RCC 7860 (cell line): ENCODE data around the gene NFKBIE.

Source experiments
- DNase-seq: peaks from one replicate; pipeline ENCODE4 v3.0.0-alpha.2; 2015; ENCODE audit warnings: low spot score
- FAIRE-seq: peaks from 2 replicates; lab custom pipeline; 2012; peaks lifted over from hg19 to GRCh38; lab: Jason Lieb, UNC

Gene NFKBIE

DNA sequence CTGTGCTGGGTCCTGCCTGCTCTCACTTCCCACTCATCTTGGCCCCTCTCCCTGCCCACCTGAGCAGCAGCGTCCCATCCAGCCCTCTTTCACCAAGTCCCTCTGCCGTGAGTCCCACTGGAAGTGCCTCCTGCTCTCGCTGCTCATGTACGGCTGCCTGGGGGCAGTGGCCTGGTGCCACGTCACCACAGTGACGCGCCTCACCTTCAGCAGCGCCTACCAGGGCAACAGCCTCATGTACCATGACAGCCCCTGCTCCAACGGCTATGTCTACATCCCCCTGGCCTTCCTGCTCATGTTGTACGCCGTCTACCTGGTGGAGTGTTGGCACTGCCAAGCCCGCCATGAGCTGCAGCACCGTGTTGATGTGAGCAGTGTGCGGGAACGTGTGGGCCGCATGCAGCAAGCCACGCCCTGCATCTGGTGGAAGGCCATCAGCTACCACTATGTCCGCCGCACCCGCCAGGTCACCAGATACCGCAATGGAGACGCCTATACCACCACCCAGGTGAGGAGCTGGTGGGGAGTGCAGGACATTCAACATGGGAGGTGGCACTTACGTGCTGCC, 7.7 kb upstream of the NFKBIE start:
- no peak for FAIRE-seq

GRCh38 chr6:44272529-44272928, 7.2 kb upstream of the NFKBIE start:
- FAIRE-seq: no peak
- DNase-seq: no peak

More for the DNA sequence above, 7.7 kb upstream of the NFKBIE start:
- DNase-seq: no peak

- FAIRE-seq (no peak), DNase-seq (no peak)
These were observed 6.6 kb upstream of the NFKBIE start for GRCh38 chr6:44271914-44272313.

DNA sequence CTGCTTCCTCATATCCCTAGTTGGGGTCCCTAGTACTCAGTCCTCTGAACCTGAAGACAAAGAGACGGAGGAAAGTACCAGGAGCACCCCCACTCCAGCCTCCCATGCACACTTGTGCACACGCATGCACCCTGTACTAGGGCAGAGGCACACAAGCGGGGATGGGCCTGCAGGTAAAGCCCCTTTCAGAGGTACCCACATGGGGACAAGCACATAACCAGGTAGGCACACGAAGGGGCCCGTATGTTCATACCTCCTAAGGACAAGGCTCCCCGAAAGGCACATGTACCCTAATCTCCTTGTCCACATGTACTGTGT, 6.0 kb upstream of the NFKBIE start:
- no peak for FAIRE-seq
- no peak for DNase-seq

DNA sequence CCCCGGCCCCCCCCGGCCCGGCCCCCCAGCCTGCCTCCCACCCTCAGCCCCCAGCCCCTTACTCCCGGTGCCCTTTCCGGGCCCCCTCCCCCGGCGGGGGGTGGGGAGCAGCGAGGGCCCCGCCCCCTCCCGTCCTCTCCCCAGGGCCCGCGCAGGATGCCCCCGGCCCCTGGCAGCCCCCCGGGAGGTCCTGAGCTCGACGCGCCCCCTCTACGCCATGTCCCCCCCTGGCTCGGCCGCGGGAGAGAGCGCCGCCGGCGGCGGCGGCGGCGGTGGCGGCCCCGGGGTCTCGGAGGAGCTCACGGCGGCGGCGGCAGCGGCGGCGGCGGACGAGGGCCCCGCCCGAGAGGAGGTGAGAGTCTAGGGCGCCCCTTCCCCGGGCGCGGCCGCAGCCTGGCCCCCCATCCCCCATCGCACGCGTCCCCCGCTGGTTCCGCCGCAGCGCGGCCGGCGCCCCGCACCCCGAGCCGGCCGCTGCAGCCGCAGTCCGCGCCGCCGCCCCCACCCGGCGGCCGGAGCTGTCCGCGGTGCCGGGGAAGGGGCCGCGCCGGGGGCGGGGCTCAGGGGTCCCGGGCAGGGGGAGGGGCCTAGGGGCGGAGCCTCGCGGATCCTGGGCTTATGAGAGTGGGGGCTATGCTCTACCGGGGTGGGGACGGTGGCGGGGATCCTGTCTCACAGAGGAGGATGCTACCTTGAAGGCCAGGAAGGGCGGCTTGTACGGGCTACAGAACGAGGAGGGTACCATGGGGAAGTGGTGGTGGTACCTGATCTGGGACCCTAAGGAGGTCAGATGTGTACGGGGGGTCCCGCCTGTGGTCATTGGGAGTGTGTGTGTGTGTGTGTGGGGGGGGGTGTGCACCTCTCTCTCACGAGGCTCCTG, 5.4 kb upstream of the NFKBIE start:
- FAIRE-seq (no peak), DNase-seq (no peak)

GRCh38 chr6:44269921-44270525, 4.7 kb upstream of the NFKBIE start, which contains the start of gene TMEM151B:
Gene TMEM151B, plus strand, starts transcription at chr6:44270450. Its CDS starts 293 bp downstream, at chr6:44270743.
- no peak for FAIRE-seq
- no peak for DNase-seq

DNA sequence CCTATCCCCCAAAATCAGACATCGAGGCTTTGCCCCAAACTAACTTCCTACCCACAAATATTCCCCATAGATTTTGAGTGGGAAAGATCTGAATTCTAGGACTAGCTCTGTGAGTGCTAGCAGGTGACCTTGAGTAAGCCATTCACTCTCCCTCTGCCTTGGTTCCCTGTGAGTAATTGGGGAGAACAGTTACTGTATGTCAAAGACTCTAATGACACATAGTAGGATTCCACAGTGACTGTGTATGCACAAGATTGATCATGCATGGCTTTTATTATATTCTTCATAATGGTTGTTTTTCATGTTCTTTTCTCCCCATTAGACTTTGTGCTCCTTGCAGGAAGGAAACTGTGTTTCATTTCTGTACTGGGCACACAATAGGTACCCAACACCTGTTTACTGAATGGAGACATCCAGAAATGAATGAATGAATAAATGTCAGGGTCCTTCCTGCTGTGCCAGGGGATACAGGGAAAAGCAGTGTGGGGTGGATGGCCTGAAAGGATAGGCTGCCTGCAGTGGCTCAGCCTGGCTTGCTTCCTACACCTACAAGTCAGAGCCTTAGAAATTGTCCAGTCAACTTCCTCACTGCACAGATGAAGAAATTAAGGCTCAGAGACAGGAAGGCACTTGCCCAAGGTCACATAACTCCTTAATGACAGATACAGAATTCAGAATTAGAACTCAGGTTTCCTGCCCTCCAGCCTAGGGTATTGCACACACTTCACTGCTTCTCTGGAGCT, 4.0 kb upstream of the NFKBIE start:
- FAIRE-seq (no peak), DNase-seq (no peak)

GRCh38 chr6:44268095-44268628, 2.8 kb upstream of the NFKBIE start:
- DNase-seq (no peak), FAIRE-seq (no peak)

GRCh38 chr6:44267252-44267651, 1.9 kb upstream of the NFKBIE start:
- DNase-seq: no peak
- no peak for FAIRE-seq

GRCh38 chr6:44266347-44266746, 996 bp upstream of the NFKBIE start:
- no peak for FAIRE-seq
- no peak for DNase-seq

GRCh38 chr6:44265722-44266233, 427 bp upstream of the NFKBIE start:
- no peak for DNase-seq
- FAIRE-seq: peak; percentile 38

GRCh38 chr6:44264154-44265006, 971 bp downstream of the NFKBIE start:
- FAIRE-seq (no peak), DNase-seq (no peak)

GRCh38 chr6:44263354-44264100, 1.8 kb downstream of the NFKBIE start:
- peak; percentile 63 for DNase-seq
- FAIRE-seq: no peak

DNA sequence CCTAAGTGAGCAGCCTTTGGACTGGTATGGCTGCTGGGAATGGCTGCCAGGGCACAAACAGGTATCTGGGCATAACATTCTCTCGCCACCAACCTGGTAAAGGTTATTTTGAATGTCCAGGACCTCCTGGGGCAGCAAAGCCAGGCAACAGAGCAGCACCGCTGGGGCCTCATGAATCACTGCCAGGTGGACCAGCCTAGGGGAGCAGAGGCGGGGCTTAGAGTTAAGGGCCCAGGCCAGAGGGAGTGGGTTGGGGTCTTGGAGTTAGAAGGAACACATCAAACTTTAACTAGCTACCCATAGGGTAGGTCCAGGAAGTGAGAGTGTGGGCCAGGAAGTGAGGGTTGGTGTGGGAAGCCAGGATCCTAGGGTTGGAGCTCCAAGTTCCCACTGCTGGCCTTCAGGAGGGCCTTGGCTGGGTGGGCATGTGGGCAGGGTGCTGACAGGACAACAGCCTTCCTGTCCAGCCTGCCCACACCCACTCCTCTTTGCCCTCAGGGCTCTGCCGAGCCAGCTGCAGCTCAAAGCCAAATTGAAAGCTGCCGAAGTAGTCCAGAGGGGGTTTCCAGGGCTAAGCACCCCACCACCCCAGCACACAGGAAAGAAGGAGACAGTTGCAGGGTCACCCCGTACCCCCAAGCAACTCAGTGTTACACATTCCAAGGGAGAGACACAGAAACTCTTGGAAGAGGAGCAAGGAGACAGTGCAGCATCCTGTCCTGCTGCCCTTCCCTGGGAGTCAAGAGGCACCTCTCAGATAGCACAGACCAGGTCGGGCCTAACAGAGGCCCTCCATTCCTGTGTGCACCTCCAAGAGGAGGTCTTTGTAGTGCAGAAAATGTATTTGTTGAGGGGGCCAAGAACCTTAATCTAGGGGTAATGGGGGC, 2.6 kb downstream of the NFKBIE start:
- no peak for FAIRE-seq
- DNase-seq: no peak

- FAIRE-seq: no peak
- no peak for DNase-seq
These were observed 3.8 kb downstream of the NFKBIE start for GRCh38 chr6:44261581-44261980.

- FAIRE-seq: no peak
- DNase-seq: no peak
These were observed 4.7 kb downstream of the NFKBIE start for GRCh38 chr6:44260451-44261297.

DNA sequence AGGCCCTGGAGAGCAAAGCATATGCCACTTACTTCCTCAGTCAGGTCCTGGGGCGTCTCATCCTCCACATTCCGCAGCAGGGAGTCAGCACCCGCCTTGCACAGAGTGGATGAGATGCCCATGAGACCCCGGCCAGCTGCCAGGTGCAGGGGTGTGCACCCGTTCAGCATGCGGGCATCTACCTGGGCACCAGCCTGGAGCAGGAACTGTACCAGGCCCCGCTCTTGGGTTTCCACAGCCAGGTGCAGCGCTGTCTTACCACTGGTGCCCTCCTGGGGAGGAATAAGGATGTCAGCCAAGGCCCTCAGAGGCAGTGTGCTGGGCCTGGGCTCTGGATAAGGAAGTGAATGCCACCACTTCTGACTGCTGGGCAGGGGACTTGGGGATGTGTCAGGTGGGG, 5.3 kb downstream of the NFKBIE start:
- FAIRE-seq: no peak
- DNase-seq: no peak
